Medulla oblongata (tissue), 1 donor: ENCODE results near the gene SACM1L.
"Not testable (repeated sequence)": the region's sequence is repeated elsewhere in the genome, so short reads cannot be mapped to it uniquely, and the experiment has no call there.

Experiments used
- DNase-seq: peaks from one replicate; pipeline ENCODE4 v3.0.0-alpha.2; 2015; ENCODE audit errors: extremely low spot score

Gene SACM1L

DNA sequence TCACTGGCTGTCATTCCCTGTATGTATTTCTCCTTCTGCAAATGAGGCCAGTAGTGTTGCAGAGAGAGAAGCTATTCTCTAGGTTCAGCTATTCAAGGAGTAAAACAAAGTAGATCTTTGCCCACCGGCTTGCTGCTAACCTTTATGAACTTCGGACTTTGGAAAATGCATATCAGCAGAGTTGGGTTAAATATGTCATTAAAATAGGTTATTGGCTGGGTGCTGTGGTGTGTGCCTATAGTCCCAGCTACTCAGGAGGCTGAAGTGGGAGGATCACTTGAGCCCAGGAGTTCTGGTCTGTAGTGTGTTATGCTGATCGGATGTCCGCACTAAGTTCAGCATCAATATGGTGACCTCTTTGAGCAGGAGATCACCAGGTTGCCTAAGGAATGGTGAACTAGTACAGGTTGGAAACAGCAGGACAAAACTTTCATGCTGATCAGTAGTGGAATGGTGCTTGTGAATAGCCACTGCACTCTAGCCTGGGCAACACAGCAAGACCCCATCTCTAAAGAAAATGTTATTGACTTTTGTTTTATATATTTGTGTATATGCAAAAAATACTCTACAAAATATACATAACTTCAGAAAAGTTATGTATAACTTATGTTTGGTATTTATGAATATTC lies 53.4 kb downstream of the SACM1L start:
- DNase-seq: no peak

DNA sequence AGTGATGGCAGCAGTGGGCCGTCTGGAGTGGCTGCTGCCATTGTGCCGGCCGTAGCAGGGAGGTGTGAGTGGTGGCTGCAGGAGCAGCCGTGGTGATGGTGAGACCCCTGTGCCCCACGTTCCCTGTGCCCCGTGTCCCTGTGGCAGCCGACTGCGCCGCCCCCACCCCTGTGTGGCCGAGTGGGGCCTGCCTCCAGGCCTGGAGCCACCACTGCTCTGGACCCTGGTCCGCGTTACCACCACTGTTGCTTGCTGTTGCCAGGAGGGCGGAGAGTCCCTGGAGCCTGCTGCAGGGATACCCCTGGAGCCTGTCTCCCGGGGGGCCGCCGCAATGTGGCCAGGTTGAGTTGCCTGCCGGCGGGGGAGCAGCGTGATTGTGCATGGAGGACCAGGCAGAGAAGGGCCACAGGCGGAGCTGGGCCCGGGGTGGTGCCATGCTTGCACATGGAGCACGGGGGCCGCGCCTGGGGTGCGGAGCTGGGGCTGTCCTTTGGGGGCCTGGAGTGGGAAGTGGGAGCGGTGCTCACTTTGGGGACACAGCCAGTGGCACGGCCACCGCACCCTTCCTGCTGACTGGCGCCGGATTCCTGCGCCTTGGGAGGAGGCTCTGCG lies 57.1 kb downstream of the SACM1L start:
- DNase-seq: no peak

DNA sequence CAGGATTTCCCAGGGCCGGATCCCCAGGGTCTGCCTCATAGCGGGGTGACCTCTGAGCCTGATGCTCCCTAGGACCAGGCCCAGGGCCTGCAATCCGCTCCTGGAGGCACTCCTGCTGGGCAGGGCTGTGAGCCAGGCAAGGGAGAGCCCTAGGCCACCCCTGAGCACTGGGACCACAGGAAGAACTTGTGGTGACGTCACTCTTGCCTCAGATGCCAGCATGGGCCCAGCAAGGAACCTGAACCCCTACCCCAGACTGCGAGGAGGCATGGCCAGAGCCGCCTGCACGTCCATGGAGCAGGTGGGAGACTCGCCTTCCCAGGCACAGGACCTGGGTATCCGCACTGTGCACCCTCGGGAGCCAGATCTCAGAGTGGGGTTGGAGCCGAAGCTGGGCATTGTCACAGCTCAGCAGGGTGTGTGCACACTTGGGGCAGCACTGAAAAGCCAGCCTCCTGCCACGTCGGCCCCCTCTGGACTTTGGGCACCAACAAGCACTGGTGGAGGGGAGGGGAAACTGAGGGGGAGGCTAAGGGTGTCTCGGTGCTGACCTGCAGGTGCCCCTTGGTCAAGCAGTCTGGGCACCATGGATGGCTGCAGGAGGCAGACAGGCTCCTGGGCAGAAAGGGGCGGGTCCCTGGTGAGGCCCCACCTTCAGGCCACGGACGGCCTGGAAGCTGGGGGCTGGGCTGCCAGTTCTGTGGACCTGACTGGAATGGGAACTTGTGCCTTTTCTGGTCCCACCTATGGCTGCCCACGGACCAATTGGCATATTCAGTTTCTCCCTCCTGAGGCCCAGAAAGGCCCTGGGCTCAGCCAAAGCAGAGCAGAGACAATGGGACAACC lies 57.8 kb downstream of the SACM1L start:
- no peak for DNase-seq

DNA sequence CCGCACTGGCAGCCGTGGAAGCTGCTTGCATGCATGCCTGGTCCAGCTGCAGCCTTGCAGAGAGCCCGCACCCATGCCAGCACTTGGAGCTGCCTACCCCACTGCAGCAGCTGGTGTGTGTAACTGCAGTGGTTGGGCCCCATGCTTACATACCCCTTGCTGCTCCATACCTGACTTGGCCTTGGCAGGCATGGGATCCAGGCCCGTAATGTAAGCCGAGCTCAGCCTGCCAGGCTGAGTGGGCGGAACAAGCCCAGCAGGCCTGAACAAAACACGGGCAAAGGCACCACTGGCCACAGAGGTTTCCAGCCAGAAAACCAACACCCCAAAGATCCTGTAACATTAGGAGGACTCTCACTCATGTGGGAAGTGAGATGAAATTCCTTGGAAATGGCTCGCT lies 58.9 kb downstream of the SACM1L start:
- no peak for DNase-seq

DNA sequence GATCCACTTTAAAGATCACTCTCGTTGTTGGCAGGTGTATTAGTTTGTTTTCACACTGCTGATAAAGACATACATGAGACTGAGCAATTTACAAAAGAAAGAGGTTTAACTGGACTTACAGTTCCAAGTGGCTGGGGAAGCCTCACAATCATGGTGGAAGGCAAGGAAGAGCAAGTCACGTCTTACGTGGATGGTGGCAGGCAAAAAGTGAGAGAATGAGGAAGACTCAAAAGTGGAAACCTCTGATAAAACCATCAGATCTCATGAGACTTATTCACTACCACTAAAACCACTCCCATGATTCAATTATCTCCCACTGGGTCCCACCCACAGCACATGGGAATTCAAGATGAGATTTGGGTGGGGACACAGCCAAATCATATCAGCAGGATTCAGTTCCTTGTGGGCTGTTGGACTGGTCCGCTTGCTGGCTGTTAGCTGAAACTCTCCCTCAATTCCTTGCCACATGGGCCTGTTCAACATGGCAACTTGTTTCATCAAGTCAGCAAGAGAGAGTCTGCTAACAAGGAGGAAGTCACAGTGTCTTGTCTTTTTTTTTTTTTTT lies 59.9 kb downstream of the SACM1L start:
- DNase-seq: not testable (repeated sequence)

DNA sequence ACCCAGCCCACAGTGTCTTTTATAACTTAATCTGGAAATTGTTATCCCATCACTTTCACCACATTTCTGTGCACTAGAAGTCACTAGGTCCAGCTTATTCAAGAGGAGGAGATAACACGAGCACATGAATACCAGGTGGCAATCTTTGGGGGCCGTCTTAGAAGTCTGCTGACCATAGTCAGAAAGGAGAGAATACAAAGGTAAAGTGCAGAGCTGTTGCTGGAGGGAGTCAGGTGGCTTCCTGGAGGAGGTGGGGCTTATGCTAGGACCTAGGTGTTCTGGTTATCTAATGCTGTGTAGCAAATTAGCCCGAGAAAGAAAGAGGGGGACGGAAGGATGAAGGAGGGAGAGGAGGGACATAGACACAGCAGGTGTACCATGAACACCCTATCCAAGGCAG lies 60.7 kb downstream of the SACM1L start:
- no peak for DNase-seq

DNA sequence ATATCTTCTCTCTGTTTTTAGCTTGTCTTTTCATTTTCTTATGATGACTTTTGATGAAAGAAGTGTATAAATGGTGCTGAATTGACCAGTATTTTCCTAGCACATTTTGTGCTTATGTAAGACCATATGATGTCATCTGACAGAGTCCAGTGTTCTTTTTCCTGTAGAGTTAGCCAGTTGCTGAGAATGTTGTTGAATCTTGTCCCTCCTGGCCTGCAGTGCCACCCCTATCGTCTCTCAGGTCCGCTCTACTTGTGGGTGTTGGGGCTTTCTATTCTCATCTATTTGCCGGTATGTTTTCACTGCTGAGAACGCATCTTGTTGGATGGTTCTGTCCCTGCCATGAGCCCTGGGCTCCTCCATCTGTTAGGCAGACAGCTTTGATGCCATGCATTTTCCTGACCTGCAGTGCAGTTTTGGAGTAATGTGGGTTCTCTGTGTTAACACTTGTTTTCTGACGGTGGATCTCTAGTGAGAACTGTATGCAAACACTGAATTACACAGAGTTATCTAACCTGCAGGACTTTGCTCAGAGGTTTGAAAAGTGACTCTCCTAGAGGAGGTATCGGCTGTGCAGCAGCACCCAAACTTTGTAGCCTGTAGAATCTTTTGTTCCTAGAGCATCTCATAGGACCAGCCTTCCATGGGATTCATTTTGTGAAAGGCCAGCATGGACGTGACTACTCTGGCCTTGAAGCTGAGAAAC lies 62.5 kb downstream of the SACM1L start:
- DNase-seq: no peak

DNA sequence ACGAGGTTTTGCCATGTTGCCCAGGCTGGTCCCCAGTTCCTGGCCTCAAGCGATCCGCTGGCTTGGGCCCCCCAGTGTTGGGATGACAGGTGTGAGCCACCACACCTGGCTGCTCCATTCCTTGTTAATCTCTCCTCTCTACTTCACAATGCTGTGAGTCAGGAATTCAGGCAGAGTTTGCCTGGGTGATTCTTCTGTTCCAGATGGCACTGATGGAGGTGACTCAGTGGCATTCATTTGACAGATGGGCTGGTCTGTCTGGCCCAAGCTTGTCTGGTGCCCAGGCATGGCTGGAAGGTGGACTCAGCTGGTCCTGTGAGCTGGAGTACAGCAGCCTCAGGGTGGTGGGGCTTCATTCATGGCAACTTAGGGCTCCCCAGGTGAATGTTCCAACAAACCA lies 63.9 kb downstream of the SACM1L start:
- no peak for DNase-seq

DNA sequence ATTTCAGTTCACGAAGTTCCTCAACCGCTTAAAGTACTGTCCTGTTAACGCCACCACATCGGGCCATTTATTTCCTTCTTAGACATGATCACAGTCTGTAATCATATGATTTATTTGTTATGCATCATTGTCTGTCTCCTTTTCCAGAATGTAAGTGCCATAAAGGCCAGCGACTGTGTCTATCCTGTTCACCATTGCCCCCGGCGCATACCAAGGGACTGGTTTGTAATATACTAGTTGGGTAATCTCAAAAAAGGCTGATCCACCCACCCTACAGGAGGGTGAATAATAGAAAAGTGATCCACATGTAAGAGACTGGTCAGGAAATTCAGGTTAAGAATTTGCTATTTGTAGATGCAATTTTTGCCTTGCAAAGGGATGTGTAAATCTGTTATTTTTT lies 65.3 kb downstream of the SACM1L start:
- DNase-seq: no peak

DNA sequence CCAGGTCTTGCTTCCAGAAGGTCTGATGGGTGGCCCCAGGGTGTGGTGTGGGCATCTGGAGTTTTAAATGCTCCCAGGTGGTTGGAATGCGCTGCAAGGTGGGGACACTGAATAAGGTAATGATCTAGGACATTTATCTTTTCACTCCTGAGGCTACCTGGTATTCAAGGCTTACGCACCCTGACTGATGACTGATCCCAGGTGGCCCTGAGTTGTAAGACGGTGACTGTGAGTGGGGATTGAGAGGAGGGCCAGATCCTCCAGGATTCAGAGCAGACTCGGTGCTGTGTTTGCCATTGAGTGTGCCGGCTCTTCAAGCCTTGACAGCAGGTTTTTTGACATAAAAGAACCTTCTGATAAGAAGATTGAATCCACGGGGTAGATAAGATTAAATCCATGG lies 66.9 kb downstream of the SACM1L start:
- DNase-seq: no peak

DNA sequence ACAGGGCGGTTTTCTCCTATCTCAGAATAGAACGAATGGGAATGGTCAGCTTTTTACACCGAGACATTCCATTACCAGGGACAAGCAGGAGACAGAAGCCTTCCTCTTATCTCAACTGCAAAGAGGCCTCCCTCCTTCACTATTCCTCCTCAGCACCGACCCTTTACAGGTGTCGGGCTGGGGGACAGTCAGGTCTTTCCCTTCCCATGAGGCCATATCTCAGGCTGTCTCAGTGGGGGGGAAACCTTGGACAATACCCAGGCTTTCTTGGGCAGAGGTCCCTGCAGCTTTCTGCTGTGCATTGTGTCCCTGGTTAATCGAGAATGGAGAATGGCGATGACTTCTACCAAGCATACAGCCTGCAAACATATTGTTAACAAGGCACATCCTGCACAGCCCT lies 67.9 kb downstream of the SACM1L start:
- DNase-seq: not testable (repeated sequence)

DNA sequence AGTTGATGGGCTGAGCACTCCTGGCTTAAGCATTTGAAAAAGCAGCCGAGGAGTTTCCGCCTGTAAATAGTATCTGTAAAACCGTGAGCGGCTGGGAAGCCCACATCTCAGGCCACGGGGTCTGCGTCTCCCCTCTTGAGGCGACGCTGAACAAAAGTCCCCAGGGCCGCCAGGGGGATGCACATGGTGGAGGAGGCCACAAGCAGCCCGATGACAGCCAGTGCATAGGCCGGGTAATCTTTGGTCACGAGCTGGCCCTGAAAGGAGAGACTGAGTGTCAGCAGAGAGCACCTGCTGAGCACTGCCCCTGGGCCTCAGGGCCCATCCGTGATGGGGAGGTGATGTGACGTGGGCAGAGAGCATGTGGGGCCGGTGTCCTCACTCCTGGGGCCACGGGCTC lies 69.7 kb downstream of the SACM1L start:
- no peak for DNase-seq

DNA sequence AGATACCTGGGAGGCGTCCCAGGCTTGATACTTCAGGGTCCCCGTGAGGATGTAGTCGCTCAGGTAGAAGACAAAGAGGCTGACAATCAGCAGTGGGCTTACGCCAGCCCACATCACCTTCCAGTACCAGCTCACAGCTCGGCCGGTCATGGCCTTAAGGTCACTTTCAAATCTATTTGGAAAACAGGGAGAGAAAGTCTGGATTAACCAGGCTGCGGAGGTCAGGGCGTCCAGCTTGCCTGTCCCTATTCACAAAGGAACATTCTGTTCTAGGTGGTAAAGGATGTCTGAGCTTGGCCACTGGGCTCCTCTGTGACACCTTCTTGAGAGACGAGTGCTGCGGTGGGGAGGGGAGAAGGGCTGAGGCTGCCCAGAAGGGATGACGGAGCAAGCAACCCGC lies 70.7 kb downstream of the SACM1L start:
- no peak for DNase-seq

DNA sequence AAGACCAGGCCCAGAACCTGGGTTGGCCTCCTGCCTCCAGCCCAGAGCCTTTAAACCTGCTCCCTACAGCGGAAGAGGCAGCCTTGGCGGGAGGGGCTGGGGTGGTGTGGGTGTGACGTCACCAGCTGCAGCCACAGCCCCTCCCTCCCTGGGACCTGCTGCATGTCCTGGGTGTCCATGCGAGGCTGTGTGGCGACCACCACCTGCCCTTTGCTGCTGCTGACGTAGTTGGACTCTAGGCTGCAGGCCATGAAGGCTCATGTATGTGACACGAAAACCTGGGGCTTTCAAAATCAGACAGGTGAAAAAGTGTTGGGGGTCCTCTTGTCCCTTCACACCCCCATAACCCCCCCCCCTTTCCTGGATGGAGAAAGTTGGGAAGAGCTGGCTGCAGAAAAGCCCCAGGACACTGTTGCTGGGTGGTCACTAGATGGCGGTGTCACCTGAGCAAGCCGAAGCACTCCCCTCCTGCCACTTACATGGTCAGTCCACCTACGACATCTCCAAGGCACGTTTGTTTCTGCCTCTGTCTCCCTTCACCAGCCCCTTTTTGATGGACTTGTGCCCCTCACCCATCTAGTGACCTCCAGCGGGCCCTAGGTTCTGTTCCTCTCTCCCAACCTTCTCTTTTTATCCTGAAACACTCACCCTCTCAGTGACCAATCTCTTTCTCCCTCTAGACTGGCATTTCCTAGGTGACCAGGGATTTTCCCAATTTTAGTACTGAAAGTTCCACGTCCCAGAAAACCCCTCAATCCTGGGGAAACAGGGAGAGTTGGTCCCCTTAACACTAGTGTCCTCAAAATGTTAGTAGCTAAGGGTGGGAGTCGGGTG lies 71.9 kb downstream of the SACM1L start:
- DNase-seq: peak; percentile 50

DNA sequence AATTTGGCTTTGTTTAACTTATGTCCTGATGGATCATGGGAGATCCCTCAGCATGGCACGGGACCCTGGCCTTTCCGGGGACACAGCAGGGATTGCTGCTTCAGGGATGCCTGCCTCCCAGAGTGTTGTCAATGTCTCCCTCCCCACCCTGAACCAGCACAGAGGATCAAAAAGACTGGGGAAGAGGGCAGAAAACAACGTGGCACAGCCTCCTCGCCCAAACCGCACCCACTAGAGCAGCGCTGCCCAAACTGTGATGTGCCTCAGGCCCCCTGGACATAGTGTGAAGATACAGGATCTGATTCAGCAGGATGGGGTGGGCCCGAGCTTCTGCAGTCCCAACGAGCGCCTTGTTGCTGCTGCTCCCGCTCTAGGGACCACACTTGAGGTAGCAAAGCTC lies 72.6 kb downstream of the SACM1L start:
- DNase-seq: no peak

DNA sequence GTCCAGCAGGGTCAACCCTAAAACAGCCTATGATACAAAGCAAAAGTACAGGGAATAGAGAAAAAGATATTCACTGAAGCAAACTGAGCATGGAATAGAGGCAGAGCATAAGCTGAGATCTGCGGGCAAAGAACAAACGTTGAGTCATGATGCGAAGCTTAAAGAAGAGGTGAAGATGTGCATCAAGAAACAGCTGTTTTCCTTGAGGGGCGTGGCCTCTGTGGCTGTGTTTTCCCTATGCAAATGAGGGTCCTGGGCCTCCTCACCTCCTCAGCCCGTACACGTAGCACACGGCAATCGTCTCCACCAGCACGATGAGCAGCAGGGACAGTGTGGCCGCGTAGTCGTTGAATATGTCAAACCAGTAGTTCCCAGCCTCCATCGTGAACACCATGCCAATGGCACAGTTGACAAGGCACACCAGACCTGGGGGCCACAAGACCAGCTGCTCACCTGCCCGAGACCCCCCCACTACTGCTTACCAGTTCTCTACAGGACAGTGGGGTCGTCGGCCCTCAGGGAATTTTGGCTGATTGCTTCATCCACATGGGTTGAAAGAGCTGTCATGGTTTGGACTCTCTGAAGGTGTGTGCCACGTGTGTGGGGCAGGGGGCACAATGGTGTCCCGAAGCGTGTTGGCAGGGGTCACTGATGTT lies 73.6 kb downstream of the SACM1L start:
- no peak for DNase-seq

DNA sequence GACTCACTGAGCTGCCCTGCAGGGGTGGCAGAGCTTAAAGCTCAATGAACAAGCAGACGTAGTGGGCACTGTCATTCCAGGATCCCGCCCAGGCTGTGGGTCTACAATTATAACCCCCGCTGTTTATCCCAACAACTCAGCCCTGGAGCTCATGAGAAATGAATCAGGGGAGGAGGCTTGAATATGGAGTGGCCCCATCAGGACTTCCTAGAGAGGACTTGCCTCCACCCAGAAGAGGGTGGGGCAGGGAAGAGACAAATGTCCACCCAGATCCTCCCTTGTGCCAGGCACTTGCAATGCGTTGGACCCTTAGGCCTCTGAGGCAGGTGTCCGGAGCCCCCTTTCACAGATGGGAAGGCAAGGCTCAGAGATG lies 74.1 kb downstream of the SACM1L start:
- DNase-seq: no peak

DNA sequence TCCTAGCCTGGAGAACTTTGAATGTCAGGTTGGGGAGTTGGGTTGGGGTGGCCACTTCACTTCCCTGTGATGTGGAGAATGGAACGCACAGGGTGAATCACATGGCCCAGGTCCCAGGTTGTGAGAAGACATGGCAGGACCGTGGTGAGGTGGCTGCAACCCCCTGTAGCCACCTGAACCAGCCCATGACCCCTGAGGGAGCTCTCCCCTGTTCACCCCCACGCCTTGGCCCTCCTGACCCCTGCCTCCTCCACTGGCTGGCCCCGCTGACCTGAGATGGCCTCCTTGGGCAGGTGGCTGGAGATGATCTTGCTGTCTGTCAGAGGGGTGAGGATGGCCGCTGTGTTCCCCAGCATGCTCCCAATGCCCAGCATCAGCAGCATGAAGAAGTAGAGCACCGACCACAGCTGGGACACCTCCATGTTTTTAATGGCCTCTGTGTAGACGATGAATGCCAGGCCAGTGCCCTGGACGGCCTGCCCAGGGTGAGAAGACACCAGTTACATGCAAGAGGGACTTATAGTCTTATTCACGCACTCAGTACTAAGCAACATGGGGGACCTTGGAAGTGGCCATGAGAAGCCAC lies 76.2 kb downstream of the SACM1L start:
- no peak for DNase-seq

DNA sequence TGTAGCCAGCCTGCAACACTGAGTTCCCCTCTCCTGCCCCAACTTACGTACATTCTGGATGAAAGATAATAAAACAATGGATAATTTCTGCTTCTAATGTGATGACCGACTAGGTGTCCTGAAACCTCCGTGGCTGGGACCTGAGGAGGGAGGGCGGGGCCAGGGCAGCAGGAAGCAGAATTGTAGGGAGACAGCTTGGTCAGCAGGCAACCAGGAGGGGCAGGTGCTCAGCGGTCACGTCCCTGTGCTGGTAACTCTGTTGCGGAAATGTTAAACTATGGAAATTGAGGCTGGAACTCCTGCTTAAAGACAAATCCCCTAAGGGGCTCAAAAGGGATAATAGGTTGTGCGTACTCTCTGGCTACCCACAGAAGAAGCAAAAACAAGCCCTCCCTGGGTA lies 76.8 kb downstream of the SACM1L start:
- no peak for DNase-seq

DNA sequence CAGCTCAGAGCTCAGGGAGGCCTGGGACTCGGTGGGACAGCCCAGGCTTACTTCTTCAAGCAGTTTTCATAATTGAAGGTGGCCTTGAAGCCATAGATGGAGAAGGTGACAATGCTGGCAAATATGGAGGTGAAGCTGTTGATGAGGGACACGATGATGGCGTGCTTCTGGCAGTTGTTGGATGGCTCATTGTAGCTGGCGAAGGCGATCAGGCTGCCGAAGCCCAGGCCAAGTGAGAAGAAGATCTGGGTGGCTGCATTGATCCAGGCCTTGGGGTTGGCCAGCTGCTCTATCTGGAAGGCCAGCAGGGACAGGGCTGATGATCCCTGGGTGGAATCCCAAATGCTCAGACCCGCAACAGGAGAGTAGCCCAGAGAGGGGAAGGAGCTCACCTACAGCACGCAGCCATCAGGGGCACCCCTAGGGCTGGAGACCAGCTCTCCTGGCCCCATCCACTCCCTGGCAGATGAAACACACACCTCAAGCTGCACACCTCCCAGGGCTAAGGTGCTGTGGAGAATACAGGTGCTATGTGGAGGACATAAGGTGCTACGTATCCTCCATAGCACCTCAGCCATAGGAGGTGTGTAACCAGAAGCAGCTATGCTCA lies 82.1 kb downstream of the SACM1L start:
- DNase-seq: no peak
